K562 (cell line): ENCODE data around the gene ZFYVE21. TPM values are rescaled to one million over a fixed set of nuclear protein-coding genes. Genes with fewer than 3 reads are reported as not detected.
A peak's percentile ranks its signal among the peaks of the same experiment; 100 is the strongest.

Experiments
- ATAC-seq: fragments of 200-7000 bp; cut with Tn5 transposase; 3 replicates; pipeline ENCODE4 v1.9.1; 2020; ENCODE audit warnings: moderate library complexity
- BruUV-seq: library from RNA; stranded (reverse); fragments of 400-500 nt; replicated peaks from 2 replicates; lab custom pipeline; 2021; lab: Mats Ljungman, UMichigan
- CTCF ChIA-PET: fragments of 300-600 bp; formaldehyde crosslinking; extraction: SDS; loops from one replicate; lab custom pipeline; 2021; ENCODE audit warnings: low intra/inter-chr PET ratio; lab: Yijun Ruan, JAX
- POLR2A ChIA-PET: fragments of 300-600, 350-650 bp; sonication (Branson Sonifier 250); formaldehyde crosslinking; extraction: SDS; loops from one replicate; lab custom pipeline; 2021; ENCODE audit warnings: antibody characterized with exemption, inconsistent platforms; lab: Yijun Ruan, JAX
- DNase-seq, 4 experiments: peaks; one replicate each; pipeline versions ENCODE4 v3.0.0 to v3.0.0-alpha.2; 2011 to 2018; ENCODE audit warnings: low spot score in 3 of 4, mixed read lengths in 3 of 4; ENCODE audit errors: extremely low read depth in 1 of 4
- FAIRE-seq: peaks from 2 replicates; lab custom pipeline; 2011; peaks lifted over from hg19 to GRCh38; lab: Jason Lieb, UNC
- H2AFZ ChIP-seq: 2 replicates; pipeline ENCODE4 v1.6.0; 2011; ENCODE audit warnings: low read depth, low read length, control low read depth, inconsistent platforms
- H3K27ac ChIP-seq: fragments of 200-600 bp; 3 replicates; pipeline ENCODE4 v1.8.0; 2011; ENCODE audit warnings: low read depth, mild to moderate bottlenecking, control low read depth, inconsistent platforms, low read length, moderate library complexity, mixed read lengths; ENCODE audit errors: extremely low read depth
- H3K27me3 ChIP-seq, 2 experiments: fragments of 300-600 bp in 1 of 2; 2 replicates in 1 of 2; 3 replicates in 1 of 2; pipeline versions ENCODE4 v1.6.0 to v1.8.0; 2011; ENCODE audit warnings: inconsistent platforms in 2 of 2, low read length in 2 of 2, mild to moderate bottlenecking in 1 of 2, mixed read lengths in 1 of 2, moderate library complexity in 1 of 2; ENCODE audit not compliant: control insufficient read depth in 2 of 2, insufficient read depth in 2 of 2
- H3K36me3 ChIP-seq: fragments of 300-600 bp; 3 replicates; pipeline ENCODE4 v1.8.0; 2011; ENCODE audit warnings: mild to moderate bottlenecking, low read length, inconsistent platforms; ENCODE audit not compliant: control insufficient read depth, insufficient read depth
- H3K4me1 ChIP-seq, 2 experiments: fragments of 200-600 bp in 1 of 2; replicated peaks in 1 of 2; 2 replicates in 1 of 2; 3 replicates in 1 of 2; pipeline versions ENCODE4 v1.5.1 to v1.8.0; 2011; ENCODE audit warnings: inconsistent platforms in 2 of 2, low read length in 2 of 2, mild to moderate bottlenecking in 1 of 2, mixed read lengths in 1 of 2, moderate library complexity in 1 of 2; ENCODE audit not compliant: control insufficient read depth in 2 of 2, insufficient read depth in 2 of 2
- H3K4me2 ChIP-seq: 2 replicates; pipeline ENCODE4 v1.6.1; 2011; ENCODE audit warnings: low read length, control low read depth, inconsistent platforms, mixed read lengths; ENCODE audit not compliant: insufficient read depth
- H3K4me3 ChIP-seq: fragments of 200-600 bp; sonication (generic), shearing (Covaris generic); 2 replicates; pipeline ENCODE4 v1.5.1; 2016; ENCODE audit warnings: control low read depth, inconsistent platforms
- H3K79me2 ChIP-seq: fragments of 200-600 bp; 3 replicates; pipeline ENCODE4 v1.8.0; 2011; ENCODE audit warnings: low read length, inconsistent platforms; ENCODE audit not compliant: control insufficient read depth, insufficient read depth
- H3K9ac ChIP-seq, 2 experiments: 2 replicates each; pipeline versions ENCODE4 v1.6.0 to v1.6.1; 2011; ENCODE audit warnings: low read depth in 2 of 2, low read length in 2 of 2, control low read depth in 1 of 2, inconsistent platforms in 1 of 2, mild to moderate bottlenecking in 1 of 2, mixed read lengths in 1 of 2; ENCODE audit not compliant: insufficient read depth in 1 of 2
- H3K9me1 ChIP-seq: one replicate; pipeline ENCODE4 v1.6.0; 2011; ENCODE audit warnings: inconsistent platforms, mild to moderate bottlenecking, low read length, moderate library complexity; ENCODE audit not compliant: control insufficient read depth, insufficient read depth
- H3K9me3 ChIP-seq: replicated peaks from 2 replicates; pipeline ENCODE4 v1.5.1; 2011; ENCODE audit warnings: low read depth, low read length, inconsistent platforms; ENCODE audit not compliant: control insufficient read depth, insufficient read depth
- H4K20me1 ChIP-seq: replicated peaks from 2 replicates; pipeline ENCODE4 v1.6.1; 2011; ENCODE audit warnings: low read length, inconsistent platforms, mixed read lengths; ENCODE audit not compliant: control insufficient read depth, insufficient read depth
- CXXC5 ChIP-seq: fragments of 250-450 bp; sonication (Bioruptor Pico); IDR thresholded peaks from 2 replicates; pipeline ENCODE4 v1.8.0; 2022; ENCODE audit warnings: inconsistent platforms, mild to moderate bottlenecking, moderate library complexity
- E2F5 ChIP-seq: sonication (generic); formaldehyde crosslinking; IDR thresholded peaks from 2 replicates; pipeline ENCODE4 v1.8.0; 2022; ENCODE audit warnings: mild to moderate bottlenecking, missing genetic modification reagents
- ELK3 ChIP-seq: fragments of 450-650 bp; formaldehyde crosslinking; IDR thresholded peaks from 2 replicates; pipeline ENCODE4 v1.4.0; 2020; ENCODE audit warnings: mild to moderate bottlenecking
- GATA2 ChIP-seq: sonication (generic); formaldehyde crosslinking; IDR thresholded peaks from 2 replicates; pipeline ENCODE4 v1.4.0; 2020; ENCODE audit warnings: mild to moderate bottlenecking, missing genetic modification reagents
- MBD2 ChIP-seq: sonication (generic); IDR thresholded peaks from 2 replicates; pipeline ENCODE4 v1.6.1; 2016; ENCODE audit warnings: low read depth, borderline replicate concordance
- MEIS2 ChIP-seq: fragments of 450-650 bp; IDR thresholded peaks from 2 replicates; pipeline ENCODE4 v1.6.1; 2014; ENCODE audit warnings: mild to moderate bottlenecking; ENCODE audit not compliant: partially characterized antibody
- PRDM10 ChIP-seq: fragments of 450-650 bp; IDR thresholded peaks from 2 replicates; pipeline ENCODE4 v1.6.1; 2018; ENCODE audit not compliant: partially characterized antibody
- WGBS: fragments of 100-300 bp; shearing (Covaris generic); methylation state at CpG from one replicate; pipeline ENCODE4 v1.1.6; 2016; ENCODE audit warnings: low coverage, mixed read lengths; ENCODE audit not compliant: insufficient coverage; ENCODE audit errors: missing lambda C conversion rate; 5-methylcytosine and 5-hydroxymethylcytosine counted together
- in situ Hi-C: fragments of 300-500 bp; cut with MboI; formaldehyde crosslinking; loops from 4 replicates; pipeline ENCODE4 v1.15.0; 2018; ENCODE audit warnings: inconsistent platforms, mixed read lengths
- intact Hi-C: fragments of 100-400 bp; cut with micrococcal nuclease; formaldehyde crosslinking; loops from 2 replicates; pipeline ENCODE4 v1.14.2; 2022
- polyA plus RNA-seq, 8 experiments: library from polyadenylated mRNA; depleted of rRNA in 4 of 8; stranded (reverse) in 5 of 8; unstranded in 3 of 8; fragments of >200 nt; fragmentation: Nextera tagmentation in 2 of 8; fragmentation: Illumina TruSeq in 1 of 8; extraction: Ambion mirVana in 2 of 8; extraction: Trizol in 1 of 8; gene quantifications; 2 replicates each; pipeline versions ENCODE4 v1.2.1 to v1.2.3, GENCODE V29; 2011 to 2014; ENCODE audit warnings: inconsistent platforms in 1 of 8, missing spikeins in 1 of 8
- total RNA-seq, 7 experiments: library from RNA; depleted of rRNA in 6 of 7; stranded (reverse); fragments of >200 nt in 6 of 7; fragmentation: Illumina TruSeq in 2 of 7; extraction: Trizol in 2 of 7; gene quantifications; 2 replicates each; pipeline versions ENCODE4 v1.2.1 to v1.2.3, GENCODE V29; 2011 to 2021; ENCODE audit warnings: low replicate concordance in 1 of 7

ZFYVE21 gene
- total and polyA plus RNA-seq, 9 of the 15 experiments (the other 6 are each of a cell fraction or from before 2014, with no cell fraction given), result 0.90 to 23.1 (median 15.6) TPM

GRCh38 chr14:103729496-103730448 is 14.2 kb downstream of the ZFYVE21 start:
- H3K27ac ChIP-seq, result no peak overlapping the region; the same call in 2 of the 3 replicates
- H3K79me2 ChIP-seq, result peaks cover 6% of the 10 kb centered on the region; the same call in 2 of the 3 replicates
- 77% methylated on average over 14 of the region's 24 CpGs for WGBS
- H4K20me1 ChIP-seq, result no peaks in the 10 kb centered on the region
- CTCF ChIA-PET, result interaction anchor here (0.7 kb wide), 1 partner anchor 177 kb away, joined by 3 read pairs; no protein-coding TSS in a partner anchor
- POLR2A ChIA-PET, result interaction anchor here (0.5 kb wide), 1 partner anchor 1446 kb away, joined by 3 read pairs; no protein-coding TSS in a partner anchor
- no peaks in the 10 kb centered on the region for H3K9me3 ChIP-seq
- FAIRE-seq, result peak; percentile 23
- peak in 2 of 4 experiments; percentile 19 to 29 for DNase-seq
- peak overlapping the region in 1 of 2 experiments; percentile 81; a peak in 3 of 4 replicates for H3K9ac ChIP-seq
- H3K4me1 ChIP-seq, result peaks cover 10 to 50% of the 10 kb centered on the region in 2 experiments; a peak in 4 of 5 replicates
- ATAC-seq, result no peak; the same call in 2 of the 3 replicates
- no peak overlapping the region for H2AFZ ChIP-seq
- no peaks in the 10 kb centered on the region for H3K9me1 ChIP-seq
- H3K4me3 ChIP-seq, result no peak overlapping the region
- TF ChIP-seq MEIS2 (peak; percentile 74), PRDM10 (peak; percentile 80), E2F5 (CRISPR knock-in tag) (no peak), CXXC5 (CRISPR knock-in tag) (peak; percentile 51), GATA2 (peak; percentile 32; the same call in 1 of the 2 replicates), ELK3 (CRISPR knock-in tag) (no peak), MBD2 (no peak)
- BruUV-seq, result TSS peak; percentile 27
- in situ Hi-C loops (no loop called here), intact Hi-C loops (no loop called here)
- H3K27me3 ChIP-seq, result no peaks in the 10 kb centered on the region
- peaks cover 68% of the 10 kb centered on the region; the same call in 2 of the 3 replicates for H3K36me3 ChIP-seq
- H3K4me2 ChIP-seq, result peak overlapping the region; percentile 37
